Thoracic aorta (tissue), 2 donors: Measurements from ENCODE around the gene SMPD3. TPM values are rescaled to one million over a fixed set of nuclear protein-coding genes. Genes with fewer than 3 reads are reported as not detected.

Experiments
- ATAC-seq: fragments of 150-250 bp; one replicate; pipeline ENCODE4 v1.8.0; 2017; ENCODE audit warnings: low read depth; ENCODE audit not compliant: insufficient number of reproducible peaks, low FRiP score
- DNase-seq: peaks from one replicate; pipeline ENCODE4 v3.0.0-alpha.2; 2020; ENCODE audit warnings: low spot score
- H3K27ac ChIP-seq, 2 donors: fragments of 200-600 bp; sonication (generic); 1 replicate in 1 of 2; 2 replicates in 1 of 2; pipeline ENCODE4 v1.5.1; 2016; ENCODE audit warnings: mild to moderate bottlenecking in 2 of 2, moderate library complexity in 2 of 2
- H3K27me3 ChIP-seq: fragments of 200-600 bp; sonication (generic); replicated peaks from 2 replicates; pipeline ENCODE4 v1.6.0; 2016; ENCODE audit warnings: mild to moderate bottlenecking; ENCODE audit not compliant: insufficient read depth
- H3K36me3 ChIP-seq: fragments of 200-600 bp; sonication (generic); one replicate; pipeline ENCODE4 v1.5.1; 2016
- H3K4me1 ChIP-seq, 2 donors: fragments of 200-600 bp; sonication (generic); 1 replicate in 1 of 2; 2 replicates in 1 of 2; pipeline versions ENCODE4 v1.5.1 to v1.6.0; 2016; ENCODE audit warnings: low read depth in 2 of 2, mild to moderate bottlenecking in 1 of 2; ENCODE audit not compliant: control insufficient read depth in 1 of 2
- H3K4me3 ChIP-seq: fragments of 200-600 bp; sonication (generic); 2 replicates; pipeline ENCODE4 v1.5.1; 2016; ENCODE audit warnings: mild to moderate bottlenecking
- H3K9me3 ChIP-seq: fragments of 200-600 bp; sonication (generic); 2 replicates; pipeline ENCODE4 v1.5.1; 2016
- CTCF ChIP-seq: fragments of 200-600 bp; sonication (generic); IDR thresholded peaks from one replicate; pipeline ENCODE4 v1.5.1; 2019; ENCODE audit warnings: antibody characterized with exemption
- total RNA-seq, 2 donors: library from RNA; depleted of rRNA; stranded (reverse); fragments of >200 nt; gene quantifications; one replicate each; pipeline versions ENCODE4 v1.1.0 to v1.2.3, GENCODE V29; 2016

The SMPD3 gene
- total RNA-seq, 2 donors from 2014 or later, result 0.41 to 6.5 TPM

GRCh38 chr16:68369697-68370580, 78.4 kb downstream of the SMPD3 start:
- ATAC-seq, result no peak
- no peak for TF ChIP-seq CTCF
- H3K4me1 ChIP-seq, result no peaks in the 10 kb centered on the region
- H3K27ac ChIP-seq, result no peak overlapping the region
- DNase-seq, result no peak
- no peaks in the 10 kb centered on the region for H3K9me3 ChIP-seq
- no peaks in the 10 kb centered on the region for H3K27me3 ChIP-seq
- no peak overlapping the region for H3K4me3 ChIP-seq
- no peaks in the 10 kb centered on the region for H3K36me3 ChIP-seq

GRCh38 chr16:68369168-68369567, 79.1 kb downstream of the SMPD3 start:
- ATAC-seq, result no peak
- DNase-seq, result no peak

GRCh38 chr16:68368301-68368888, 79.9 kb downstream of the SMPD3 start:
- Histone ChIP-seq H3K27me3 (no peaks in the 10 kb centered on the region), H3K4me1 (no peaks in the 10 kb centered on the region), H3K36me3 (no peaks in the 10 kb centered on the region), H3K27ac (no peak overlapping the region), H3K4me3 (no peak overlapping the region), H3K9me3 (no peaks in the 10 kb centered on the region)
- DNase-seq (no peak), ATAC-seq (no peak)
- no peak for TF ChIP-seq CTCF

More at GRCh38 chr16:68369168-68369567, 79.1 kb downstream of the SMPD3 start:
- Histone ChIP-seq H3K4me3 (no peak overlapping the region), H3K4me1 (no peaks in the 10 kb centered on the region), H3K27me3 (no peaks in the 10 kb centered on the region), H3K9me3 (no peaks in the 10 kb centered on the region), H3K36me3 (no peaks in the 10 kb centered on the region), H3K27ac (no peak overlapping the region)
- TF ChIP-seq CTCF, result no peak

- Histone ChIP-seq H3K27ac (no peak overlapping the region), H3K9me3 (no peaks in the 10 kb centered on the region), H3K4me1 (no peaks in the 10 kb centered on the region), H3K4me3 (no peak overlapping the region), H3K27me3 (no peaks in the 10 kb centered on the region), H3K36me3 (no peaks in the 10 kb centered on the region)
- ATAC-seq (no peak), DNase-seq (no peak)
- no peak for TF ChIP-seq CTCF
Measured at GRCh38 chr16:68367891-68368290, 80.4 kb downstream of the SMPD3 start.

- Histone ChIP-seq H3K9me3 (no peaks in the 10 kb centered on the region), H3K27me3 (no peaks in the 10 kb centered on the region), H3K4me3 (no peak overlapping the region), H3K36me3 (no peaks in the 10 kb centered on the region), H3K4me1 (no peaks in the 10 kb centered on the region), H3K27ac (no peak overlapping the region)
- no peak for ATAC-seq
- no peak for TF ChIP-seq CTCF
- DNase-seq, result no peak
Measured at GRCh38 chr16:68367440-68367839, 80.9 kb downstream of the SMPD3 start.
